BJ (cell line): ENCODE results near the gene PRICKLE2. TPM values are rescaled to one million over a fixed set of nuclear protein-coding genes. Genes with fewer than 3 reads are reported as not detected.

Experiments used
- CTCF ChIA-PET: fragments of 350-600 bp; formaldehyde crosslinking; extraction: SDS; loops from one replicate; lab custom pipeline; 2021; ENCODE audit warnings: antibody characterized with exemption, inconsistent platforms; lab: Yijun Ruan, JAX
- POLR2A ChIA-PET: fragments of 300-600 bp; sonication (Branson Sonifier 250); formaldehyde crosslinking; extraction: SDS; loops from one replicate; lab custom pipeline; 2021; ENCODE audit warnings: antibody characterized with exemption; lab: Charles Lee
- DNase-seq: peaks from one replicate; pipeline ENCODE4 v3.0.0-alpha.2; 2011; ENCODE audit warnings: low read depth
- H3K27me3 ChIP-seq: 2 replicates; pipeline ENCODE4 v1.6.0; 2011; ENCODE audit warnings: low read length; ENCODE audit not compliant: control insufficient read depth, insufficient read depth
- H3K36me3 ChIP-seq: 2 replicates; pipeline ENCODE4 v1.5.1; 2011; ENCODE audit warnings: low read length; ENCODE audit not compliant: control insufficient read depth, insufficient read depth
- H3K4me3 ChIP-seq: 2 replicates; pipeline ENCODE4 v1.5.1; 2011; ENCODE audit warnings: low read depth, mild to moderate bottlenecking, control low read depth, low read length
- polyA plus RNA-seq: library from polyadenylated mRNA; depleted of rRNA; stranded (reverse); fragments of >200 nt; gene quantifications from 2 replicates; pipeline ENCODE4 v1.2.3, GENCODE V29; 2011
- TF ChIP-seq, protein P1 (sequence below): IDR thresholded peaks from 2 replicates; pipeline ENCODE4 v1.5.1; 2011; ENCODE audit warnings: low read depth, mild to moderate bottlenecking, control low read depth, inconsistent platforms, low read length, moderate library complexity; ENCODE audit not compliant: insufficient read depth

PRICKLE2 gene
- polyA plus RNA-seq, 1 experiment = 3.5 TPM

DNA sequence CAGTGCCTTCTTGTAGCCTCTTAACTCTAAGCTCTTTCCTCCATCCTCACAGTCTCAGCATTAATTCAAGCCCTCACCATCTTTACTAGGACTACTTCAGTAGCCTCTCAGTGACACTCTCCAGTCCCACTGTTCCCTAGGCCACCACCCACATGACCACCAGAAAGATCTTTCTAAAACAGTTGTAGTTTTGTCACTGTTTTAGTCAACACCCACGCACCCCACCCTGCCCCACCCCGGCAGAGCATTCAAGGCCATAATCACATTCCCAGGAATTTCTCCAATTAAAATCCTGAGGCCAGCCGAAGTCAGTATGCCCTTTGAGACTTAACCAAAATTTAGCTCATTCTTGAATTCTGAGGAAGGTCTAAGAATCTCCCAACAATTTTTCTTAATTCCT, 170.8 kb downstream of the PRICKLE2 start:
- ChIA-PET POLR2A (no interaction called here), CTCF (interaction anchor here (0.6 kb wide), 1 partner anchor 37 kb away, joined by 3 read pairs; no protein-coding TSS in a partner anchor)
- Histone ChIP-seq H3K4me3 (no peak overlapping the region), H3K27me3 (0 out of 2 replicates have a peak, but pooled peaks cover 1% of the 10 kb centered on the region), H3K36me3 (no peaks in the 10 kb centered on the region)
- TF ChIP-seq, protein P1, sequence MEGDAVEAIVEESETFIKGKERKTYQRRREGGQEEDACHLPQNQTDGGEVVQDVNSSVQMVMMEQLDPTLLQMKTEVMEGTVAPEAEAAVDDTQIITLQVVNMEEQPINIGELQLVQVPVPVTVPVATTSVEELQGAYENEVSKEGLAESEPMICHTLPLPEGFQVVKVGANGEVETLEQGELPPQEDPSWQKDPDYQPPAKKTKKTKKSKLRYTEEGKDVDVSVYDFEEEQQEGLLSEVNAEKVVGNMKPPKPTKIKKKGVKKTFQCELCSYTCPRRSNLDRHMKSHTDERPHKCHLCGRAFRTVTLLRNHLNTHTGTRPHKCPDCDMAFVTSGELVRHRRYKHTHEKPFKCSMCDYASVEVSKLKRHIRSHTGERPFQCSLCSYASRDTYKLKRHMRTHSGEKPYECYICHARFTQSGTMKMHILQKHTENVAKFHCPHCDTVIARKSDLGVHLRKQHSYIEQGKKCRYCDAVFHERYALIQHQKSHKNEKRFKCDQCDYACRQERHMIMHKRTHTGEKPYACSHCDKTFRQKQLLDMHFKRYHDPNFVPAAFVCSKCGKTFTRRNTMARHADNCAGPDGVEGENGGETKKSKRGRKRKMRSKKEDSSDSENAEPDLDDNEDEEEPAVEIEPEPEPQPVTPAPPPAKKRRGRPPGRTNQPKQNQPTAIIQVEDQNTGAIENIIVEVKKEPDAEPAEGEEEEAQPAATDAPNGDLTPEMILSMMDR = no peak
- no peak for DNase-seq

DNA sequence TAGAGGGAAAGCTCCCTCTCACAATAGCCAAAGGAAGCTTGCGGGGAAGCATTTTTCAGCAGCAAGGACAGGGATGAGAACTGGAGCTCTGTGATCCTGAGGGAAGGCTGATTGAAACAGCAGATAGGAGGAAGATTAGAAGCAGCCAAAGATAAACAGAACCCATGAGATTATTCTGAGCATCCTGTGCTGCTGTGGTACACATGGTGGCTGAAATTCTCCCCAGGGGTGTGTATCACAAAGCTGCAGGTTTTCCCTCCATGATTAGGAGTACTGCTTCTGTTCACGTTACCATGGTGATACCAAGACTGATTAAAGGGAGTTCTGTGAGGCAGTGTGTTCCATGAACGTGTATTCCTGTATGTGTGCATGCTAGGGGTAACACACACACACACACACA, 171.7 kb downstream of the PRICKLE2 start:
- Histone ChIP-seq H3K4me3 (no peak overlapping the region), H3K36me3 (no peaks in the 10 kb centered on the region), H3K27me3 (0 out of 2 replicates have a peak, but pooled peaks cover 1% of the 10 kb centered on the region)
- TF ChIP-seq, protein P1 = no peak
- DNase-seq = no peak
- ChIA-PET CTCF (no interaction called here), POLR2A (no interaction called here)

DNA sequence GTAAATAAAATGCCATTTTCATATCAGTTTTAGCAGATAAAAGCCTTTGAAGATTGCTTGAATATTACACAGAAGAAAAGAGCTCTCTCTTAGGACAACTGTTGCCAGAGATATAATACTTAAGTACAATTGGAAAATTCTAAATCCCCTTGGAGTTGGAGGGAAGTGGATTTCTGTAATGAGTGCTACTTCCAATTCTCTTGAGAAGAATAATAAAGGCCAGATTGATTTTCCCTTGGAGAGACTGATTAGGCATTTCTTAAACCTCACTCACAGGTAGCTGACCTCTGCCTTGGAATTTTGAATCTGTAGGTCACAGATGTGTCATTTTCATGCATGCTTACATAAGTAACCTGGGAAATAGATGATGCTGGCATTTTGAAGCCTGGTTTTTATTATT, 172.1 kb downstream of the PRICKLE2 start:
- POLR2A ChIA-PET = no interaction called here
- Histone ChIP-seq H3K4me3 (no peak overlapping the region), H3K36me3 (no peaks in the 10 kb centered on the region), H3K27me3 (0 out of 2 replicates have a peak, but pooled peaks cover 1% of the 10 kb centered on the region)
- TF ChIP-seq, protein P1 = no peak
- CTCF ChIA-PET = no interaction called here
- DNase-seq = no peak

DNA sequence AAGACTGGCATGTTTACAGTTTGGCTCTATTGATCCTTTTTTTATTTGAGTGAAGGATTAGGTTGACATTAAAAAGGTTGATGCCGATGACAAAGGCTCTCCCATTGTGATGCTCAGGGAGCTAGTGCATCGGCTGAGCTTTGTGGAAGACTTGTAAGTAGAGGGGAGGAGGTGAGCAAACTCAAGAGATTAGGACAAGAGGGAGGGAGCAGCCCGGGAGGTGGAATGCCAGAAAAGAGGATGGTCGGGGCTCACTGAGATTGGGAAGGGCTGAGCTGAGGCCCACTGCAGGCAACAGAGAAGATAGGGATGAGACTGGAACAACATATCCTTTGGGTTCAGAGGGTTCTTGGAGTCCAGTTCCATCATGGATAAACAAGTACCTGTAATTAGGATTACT, 175.4 kb downstream of the PRICKLE2 start:
- CTCF ChIA-PET = interaction anchor here (0.8 kb wide), 1 partner anchor 17 kb away, joined by 5 read pairs; no protein-coding TSS in a partner anchor
- Histone ChIP-seq H3K36me3 (no peaks in the 10 kb centered on the region), H3K4me3 (no peak overlapping the region), H3K27me3 (no peaks in the 10 kb centered on the region)
- POLR2A ChIA-PET = no interaction called here
- no peak for DNase-seq
- TF ChIP-seq, protein P1 = no peak

DNA sequence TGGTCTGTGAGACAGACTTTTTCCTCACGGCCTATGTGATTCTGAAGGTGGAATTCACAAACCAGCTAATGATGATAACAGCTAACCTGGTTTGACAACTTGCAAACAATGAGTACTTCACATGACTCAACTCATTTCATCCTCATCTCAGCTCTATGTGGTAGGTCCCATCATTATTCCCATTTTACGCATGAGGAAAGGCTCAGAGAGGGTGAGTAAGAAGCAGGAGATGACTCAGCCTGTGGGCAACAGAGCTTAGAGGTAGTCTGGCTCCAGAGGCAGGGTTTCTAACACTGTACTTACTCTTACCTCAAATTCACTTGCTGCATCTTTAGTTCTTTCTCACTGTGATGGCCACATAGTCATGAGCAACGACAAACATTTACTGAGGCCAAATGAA, 176.1 kb downstream of the PRICKLE2 start:
- DNase-seq = no peak
- CTCF ChIA-PET = interaction anchor here (0.6 to 0.8 kb wide), 2 partner anchors 16 to 25 kb away, joined by 3 to 5 read pairs; no protein-coding TSS in a partner anchor
- no peaks in the 10 kb centered on the region for H3K36me3 ChIP-seq
- POLR2A ChIA-PET = no interaction called here
- no peak overlapping the region for H3K4me3 ChIP-seq
- no peaks in the 10 kb centered on the region for H3K27me3 ChIP-seq
- TF ChIP-seq, protein P1 = no peak
